ENCODE results near the gene EDARADD. TPM values are rescaled to one million over a fixed set of nuclear protein-coding genes. Genes with fewer than 3 reads are reported as not detected.

EDARADD gene
- polyA plus RNA-seq, 2 donors, result 2.0 TPM

DNA sequence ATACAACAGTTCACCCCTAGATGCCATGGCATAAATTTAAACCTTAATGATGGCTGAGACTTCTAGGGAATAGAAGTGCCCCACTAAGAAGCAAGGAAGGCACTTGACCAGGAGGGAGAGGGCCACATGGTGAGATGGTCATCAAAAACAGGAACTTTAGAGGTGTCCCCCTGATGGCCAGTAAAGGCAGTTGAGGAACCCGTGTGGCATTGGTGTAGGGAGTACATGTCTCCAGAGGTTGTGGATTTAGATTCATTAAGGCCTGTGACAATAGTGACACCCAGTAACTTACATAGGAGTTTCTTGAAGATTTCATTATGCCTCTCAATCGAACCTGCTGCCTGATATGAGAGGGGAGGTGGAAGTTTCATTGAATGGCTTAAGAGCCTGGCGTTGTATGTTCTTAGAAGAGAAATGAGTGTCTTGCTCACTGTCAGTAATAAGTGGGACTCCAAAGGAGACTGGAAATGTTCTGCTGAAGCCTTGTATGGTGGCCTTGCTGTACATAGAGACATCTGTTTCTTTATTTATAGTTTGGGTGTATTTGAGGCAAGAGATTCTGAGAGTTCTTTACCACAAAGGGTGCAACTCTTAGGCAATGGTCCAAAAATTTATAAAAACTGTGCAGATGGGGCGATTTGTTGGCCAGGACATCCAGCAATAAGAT lies 27.9 kb downstream of the EDARADD start:
- no peak overlapping the region for H3K4me3 ChIP-seq (ENCODE audit: low read depth in 1 of 2, low read length in 2 of 2)
- WGBS, 2 donors, result 69 to 74% methylated on average over 4 of the region's 4 CpGs
- H3K9me3 ChIP-seq (ENCODE audit: control insufficient read depth in 2 of 2, insufficient read depth in 1 of 2, low read depth in 1 of 2, low read length in 1 of 2), result no peaks in the 10 kb centered on the region
- no peaks in the 10 kb centered on the region for H3K27me3 ChIP-seq (ENCODE audit: control insufficient read depth in 1 of 2, insufficient read depth in 2 of 2, low read length in 2 of 2)
- H3K36me3 ChIP-seq (ENCODE audit: control insufficient read depth in 2 of 2, insufficient read depth in 2 of 2, low read length in 1 of 2), result no peaks in the 10 kb centered on the region
- H3K4me1 ChIP-seq (ENCODE audit: control insufficient read depth in 2 of 2, insufficient read depth in 2 of 2, low read length in 1 of 2), result no peaks in the 10 kb centered on the region
- no peak overlapping the region for H3K27ac ChIP-seq (ENCODE audit: low read depth in 2 of 2, low read length in 1 of 2)

DNA sequence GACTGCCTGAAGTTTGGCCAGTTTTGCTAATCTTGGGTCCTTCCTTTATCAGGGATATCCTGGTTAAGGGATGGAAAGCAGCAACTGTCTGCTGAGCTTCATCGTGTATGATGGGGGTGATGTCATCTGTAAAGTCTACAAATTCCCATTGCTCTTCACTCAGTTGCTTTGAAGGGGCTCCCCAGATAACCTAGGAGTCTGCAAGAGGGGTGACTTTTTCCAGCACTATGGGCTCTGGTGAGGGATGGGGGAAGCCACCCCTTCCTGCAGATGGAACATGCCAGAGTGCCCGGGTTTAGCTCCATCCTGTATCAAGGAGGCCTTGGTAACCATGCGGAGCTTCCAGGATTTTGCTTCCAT lies 28.4 kb downstream of the EDARADD start:
- Histone ChIP-seq H3K4me3 (ENCODE audit: low read depth in 1 of 2, low read length in 2 of 2) (no peak overlapping the region), H3K4me1 (ENCODE audit: control insufficient read depth in 2 of 2, insufficient read depth in 2 of 2, low read length in 1 of 2) (no peaks in the 10 kb centered on the region), H3K36me3 (ENCODE audit: control insufficient read depth in 2 of 2, insufficient read depth in 2 of 2, low read length in 1 of 2) (no peaks in the 10 kb centered on the region), H3K27me3 (ENCODE audit: control insufficient read depth in 1 of 2, insufficient read depth in 2 of 2, low read length in 2 of 2) (no peaks in the 10 kb centered on the region), H3K27ac (ENCODE audit: low read depth in 2 of 2, low read length in 1 of 2) (no peak overlapping the region), H3K9me3 (ENCODE audit: control insufficient read depth in 2 of 2, insufficient read depth in 1 of 2, low read depth in 1 of 2, low read length in 1 of 2) (no peaks in the 10 kb centered on the region)
- WGBS, 2 donors, result 87 to 89% methylated on average over 3 of the region's 3 CpGs

GRCh38 chr1:236425031-236425663 lies 31.1 kb downstream of the EDARADD start:
- Histone ChIP-seq H3K4me1 (ENCODE audit: control insufficient read depth in 2 of 2, insufficient read depth in 2 of 2, low read length in 1 of 2) (no peaks in the 10 kb centered on the region), H3K9me3 (ENCODE audit: control insufficient read depth in 2 of 2, insufficient read depth in 1 of 2, low read depth in 1 of 2, low read length in 1 of 2) (no peaks in the 10 kb centered on the region), H3K36me3 (ENCODE audit: control insufficient read depth in 2 of 2, insufficient read depth in 2 of 2, low read length in 1 of 2) (no peaks in the 10 kb centered on the region), H3K27me3 (ENCODE audit: control insufficient read depth in 1 of 2, insufficient read depth in 2 of 2, low read length in 2 of 2) (no peaks in the 10 kb centered on the region), H3K4me3 (ENCODE audit: low read depth in 1 of 2, low read length in 2 of 2) (no peak overlapping the region), H3K27ac (ENCODE audit: low read depth in 2 of 2, low read length in 1 of 2) (no peak overlapping the region)
- 85% methylated on average over 14 of the region's 14 CpGs for WGBS, 2 donors

- WGBS, 2 donors, result 92 to 94% methylated on average over 3 of the region's 3 CpGs
- H3K4me3 ChIP-seq (ENCODE audit: low read depth in 1 of 2, low read length in 2 of 2), result no peak overlapping the region
- no peaks in the 10 kb centered on the region for H3K27me3 ChIP-seq (ENCODE audit: control insufficient read depth in 1 of 2, insufficient read depth in 2 of 2, low read length in 2 of 2)
- H3K4me1 ChIP-seq (ENCODE audit: control insufficient read depth in 2 of 2, insufficient read depth in 2 of 2, low read length in 1 of 2), result no peaks in the 10 kb centered on the region
- H3K36me3 ChIP-seq (ENCODE audit: control insufficient read depth in 2 of 2, insufficient read depth in 2 of 2, low read length in 1 of 2), result no peaks in the 10 kb centered on the region
- no peaks in the 10 kb centered on the region for H3K9me3 ChIP-seq (ENCODE audit: control insufficient read depth in 2 of 2, insufficient read depth in 1 of 2, low read depth in 1 of 2, low read length in 1 of 2)
- no peak overlapping the region for H3K27ac ChIP-seq (ENCODE audit: low read depth in 2 of 2, low read length in 1 of 2)
Measured at GRCh38 chr1:236426215-236426614, 32.1 kb downstream of the EDARADD start.

DNA sequence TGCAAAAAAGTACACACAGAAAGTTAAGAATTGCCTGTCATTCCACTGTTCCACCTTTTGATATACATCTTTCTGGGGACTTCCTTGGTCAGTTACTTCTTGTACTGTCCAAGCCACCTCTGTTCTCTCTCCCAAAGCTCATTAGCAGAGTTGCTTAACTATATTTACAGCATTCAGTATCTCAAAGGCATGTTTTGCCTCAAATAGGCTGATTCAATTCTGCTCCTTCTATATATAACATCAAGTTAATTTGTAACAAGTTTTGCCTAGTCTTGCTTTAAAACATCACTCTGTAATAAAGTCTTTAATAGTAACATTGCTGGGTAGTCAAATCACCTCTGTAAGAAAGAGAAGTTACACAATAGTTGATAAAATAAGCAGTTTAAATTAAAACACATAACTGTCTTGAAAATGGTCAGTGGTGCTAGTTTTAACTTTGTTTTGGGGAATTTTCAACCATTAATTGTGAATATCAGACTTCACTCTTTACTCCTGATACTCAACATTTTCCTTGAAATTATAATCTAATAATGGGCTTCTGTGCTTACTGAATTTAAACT lies 35.7 kb downstream of the EDARADD start:
- Histone ChIP-seq H3K36me3 (ENCODE audit: control insufficient read depth in 2 of 2, insufficient read depth in 2 of 2, low read length in 1 of 2) (no peaks in the 10 kb centered on the region), H3K9me3 (ENCODE audit: control insufficient read depth in 2 of 2, insufficient read depth in 1 of 2, low read depth in 1 of 2, low read length in 1 of 2) (no peaks in the 10 kb centered on the region), H3K4me1 (ENCODE audit: control insufficient read depth in 2 of 2, insufficient read depth in 2 of 2, low read length in 1 of 2) (no peaks in the 10 kb centered on the region), H3K4me3 (ENCODE audit: low read depth in 1 of 2, low read length in 2 of 2) (no peak overlapping the region), H3K27me3 (ENCODE audit: control insufficient read depth in 1 of 2, insufficient read depth in 2 of 2, low read length in 2 of 2) (no peaks in the 10 kb centered on the region), H3K27ac (ENCODE audit: low read depth in 2 of 2, low read length in 1 of 2) (no peak overlapping the region)

GRCh38 chr1:236433819-236434315 lies 39.8 kb downstream of the EDARADD start:
- no peaks in the 10 kb centered on the region for H3K4me1 ChIP-seq (ENCODE audit: control insufficient read depth in 2 of 2, insufficient read depth in 2 of 2, low read length in 1 of 2)
- H3K27ac ChIP-seq (ENCODE audit: low read depth in 2 of 2, low read length in 1 of 2), result no peak overlapping the region
- H3K36me3 ChIP-seq (ENCODE audit: control insufficient read depth in 2 of 2, insufficient read depth in 2 of 2, low read length in 1 of 2), result no peaks in the 10 kb centered on the region
- H3K27me3 ChIP-seq (ENCODE audit: control insufficient read depth in 1 of 2, insufficient read depth in 2 of 2, low read length in 2 of 2), result no peaks in the 10 kb centered on the region
- no peaks in the 10 kb centered on the region for H3K9me3 ChIP-seq (ENCODE audit: control insufficient read depth in 2 of 2, insufficient read depth in 1 of 2, low read depth in 1 of 2, low read length in 1 of 2)
- 93 to 97% methylated on average over 6 of the region's 6 CpGs for WGBS, 2 donors
- no peak overlapping the region for H3K4me3 ChIP-seq (ENCODE audit: low read depth in 1 of 2, low read length in 2 of 2)

DNA sequence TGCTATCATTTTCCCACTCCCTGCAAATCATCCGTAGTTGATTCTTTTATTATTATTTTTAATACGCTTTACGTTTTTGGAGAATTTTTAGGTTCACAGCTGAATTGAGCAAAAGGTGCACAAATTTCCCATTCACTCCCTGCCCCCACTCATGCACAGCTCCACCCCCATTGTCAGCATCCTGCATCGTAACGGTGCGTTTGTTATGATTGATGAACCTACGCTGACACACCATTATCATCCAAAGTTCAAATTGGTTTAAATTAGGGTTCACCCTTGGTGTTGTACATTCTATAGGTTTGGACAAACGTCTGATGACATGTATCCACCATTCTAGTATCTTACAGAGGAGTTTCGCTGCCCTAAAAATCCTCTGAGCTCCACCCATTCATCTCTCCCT lies 44.5 kb downstream of the EDARADD start:
- Histone ChIP-seq H3K27me3 (ENCODE audit: control insufficient read depth in 1 of 2, insufficient read depth in 2 of 2, low read length in 2 of 2) (no peaks in the 10 kb centered on the region), H3K4me1 (ENCODE audit: control insufficient read depth in 2 of 2, insufficient read depth in 2 of 2, low read length in 1 of 2) (no peaks in the 10 kb centered on the region), H3K9me3 (ENCODE audit: control insufficient read depth in 2 of 2, insufficient read depth in 1 of 2, low read depth in 1 of 2, low read length in 1 of 2) (no peaks in the 10 kb centered on the region), H3K27ac (ENCODE audit: low read depth in 2 of 2, low read length in 1 of 2) (no peak overlapping the region), H3K4me3 (ENCODE audit: low read depth in 1 of 2, low read length in 2 of 2) (no peak overlapping the region), H3K36me3 (ENCODE audit: control insufficient read depth in 2 of 2, insufficient read depth in 2 of 2, low read length in 1 of 2) (no peaks in the 10 kb centered on the region)
- WGBS, 2 donors, result 91 to 92% methylated on average over 9 of the region's 9 CpGs

- H3K27me3 ChIP-seq (ENCODE audit: control insufficient read depth in 1 of 2, insufficient read depth in 2 of 2, low read length in 2 of 2), result no peaks in the 10 kb centered on the region
- no peak overlapping the region for H3K27ac ChIP-seq (ENCODE audit: low read depth in 2 of 2, low read length in 1 of 2)
- H3K4me3 ChIP-seq (ENCODE audit: low read depth in 1 of 2, low read length in 2 of 2), result no peak overlapping the region
- 81 to 89% methylated on average over 2 of the region's 2 CpGs for WGBS, 2 donors
- H3K4me1 ChIP-seq (ENCODE audit: control insufficient read depth in 2 of 2, insufficient read depth in 2 of 2, low read length in 1 of 2), result no peaks in the 10 kb centered on the region
- H3K36me3 ChIP-seq (ENCODE audit: control insufficient read depth in 2 of 2, insufficient read depth in 2 of 2, low read length in 1 of 2), result no peaks in the 10 kb centered on the region
- no peaks in the 10 kb centered on the region for H3K9me3 ChIP-seq (ENCODE audit: control insufficient read depth in 2 of 2, insufficient read depth in 1 of 2, low read depth in 1 of 2, low read length in 1 of 2)
Measured at GRCh38 chr1:236440373-236440772, 46.3 kb downstream of the EDARADD start.

- WGBS, 2 donors, result 82 to 91% methylated on average over 5 of the region's 5 CpGs
- Histone ChIP-seq H3K4me3 (ENCODE audit: low read depth in 1 of 2, low read length in 2 of 2) (no peak overlapping the region), H3K27me3 (ENCODE audit: control insufficient read depth in 1 of 2, insufficient read depth in 2 of 2, low read length in 2 of 2) (no peaks in the 10 kb centered on the region), H3K27ac (ENCODE audit: low read depth in 2 of 2, low read length in 1 of 2) (no peak overlapping the region), H3K36me3 (ENCODE audit: control insufficient read depth in 2 of 2, insufficient read depth in 2 of 2, low read length in 1 of 2) (no peaks in the 10 kb centered on the region), H3K9me3 (ENCODE audit: control insufficient read depth in 2 of 2, insufficient read depth in 1 of 2, low read depth in 1 of 2, low read length in 1 of 2) (no peaks in the 10 kb centered on the region), H3K4me1 (ENCODE audit: control insufficient read depth in 2 of 2, insufficient read depth in 2 of 2, low read length in 1 of 2) (no peaks in the 10 kb centered on the region)
Measured at GRCh38 chr1:236450779-236451178, 56.7 kb downstream of the EDARADD start.
